GM23338 (cell line): ENCODE results near the gene KLHL22. TPM values are rescaled to one million over a fixed set of nuclear protein-coding genes. Genes with fewer than 3 reads are reported as not detected.

ENCODE experiments used
- ATAC-seq: fragments of 200-7000 bp; cut with Tn5 transposase; 3 replicates; pipeline ENCODE4 v1.9.1; 2020
- DNase-seq: peaks from one replicate; pipeline ENCODE4 v3.0.0-alpha.2; 2015; ENCODE audit warnings: low spot score
- H2AFZ ChIP-seq: fragments of 200-600 bp; sonication (generic); 2 replicates; pipeline ENCODE4 v1.8.0; 2016; ENCODE audit warnings: antibody characterized with exemption, mild to moderate bottlenecking, moderate library complexity
- H3F3A ChIP-seq: fragments of 200-600 bp; sonication (generic); replicated peaks from 2 replicates; pipeline ENCODE4 v1.8.0; 2017; ENCODE audit warnings: antibody characterized with exemption, mixed run types, low read depth
- H3K27ac ChIP-seq: fragments of 200-600 bp; sonication (generic); 2 replicates; pipeline ENCODE4 v1.6.1; 2016; ENCODE audit warnings: low read depth
- H3K27me3 ChIP-seq: fragments of 200-600 bp; sonication (generic); 2 replicates; pipeline ENCODE4 v1.8.0; 2016; ENCODE audit warnings: mild to moderate bottlenecking, mixed run types, moderate library complexity; ENCODE audit not compliant: insufficient read depth
- H3K36me3 ChIP-seq: fragments of 200-600 bp; sonication (generic); 2 replicates; pipeline ENCODE4 v1.8.0; 2016; ENCODE audit warnings: mild to moderate bottlenecking; ENCODE audit not compliant: insufficient read depth
- H3K4me1 ChIP-seq: fragments of 200-600 bp; sonication (generic); 2 replicates; pipeline ENCODE4 v1.8.0; 2016; ENCODE audit warnings: mild to moderate bottlenecking, moderate library complexity; ENCODE audit not compliant: insufficient read depth
- H3K4me2 ChIP-seq: fragments of 200-600 bp; sonication (generic); 2 replicates; pipeline ENCODE4 v1.7.1; 2017; ENCODE audit warnings: mixed run types
- H3K4me3 ChIP-seq: fragments of 200-600 bp; sonication (generic); 2 replicates; pipeline ENCODE4 v1.6.1; 2016; ENCODE audit warnings: mixed run types
- H3K79me2 ChIP-seq: fragments of 200-600 bp; sonication (generic); replicated peaks from 2 replicates; pipeline ENCODE4 v1.8.0; 2017; ENCODE audit warnings: mild to moderate bottlenecking; ENCODE audit not compliant: insufficient read depth
- H3K9me2 ChIP-seq: fragments of 200-600 bp; sonication (generic); 2 replicates; pipeline ENCODE4 v1.8.0; 2017; ENCODE audit not compliant: insufficient read depth
- H4K20me1 ChIP-seq: fragments of 200-600 bp; sonication (generic); replicated peaks from 2 replicates; pipeline ENCODE4 v1.8.0; 2017; ENCODE audit warnings: mild to moderate bottlenecking; ENCODE audit not compliant: insufficient read depth
- H3K27ac Mint-ChIP-seq: 2 replicates; pipeline ENCODE4 v1.8.0; 2020; ENCODE audit warnings: inconsistent platforms, mild to moderate bottlenecking, moderate library complexity, mixed read lengths
- H3K27me3 Mint-ChIP-seq: 3 replicates; pipeline ENCODE4 v1.8.0; 2022; ENCODE audit warnings: low read depth, mild to moderate bottlenecking, moderate library complexity, mixed read lengths, inconsistent platforms; ENCODE audit not compliant: insufficient read depth, poor library complexity
- H3K36me3 Mint-ChIP-seq: 3 replicates; pipeline ENCODE4 v1.8.0; 2021; ENCODE audit warnings: low read depth, mild to moderate bottlenecking, inconsistent platforms, moderate library complexity, mixed read lengths
- H3K4me1 Mint-ChIP-seq: 3 replicates; pipeline ENCODE4 v1.8.0; 2020; ENCODE audit warnings: mild to moderate bottlenecking, inconsistent platforms, mixed read lengths
- H3K4me3 Mint-ChIP-seq: 3 replicates; pipeline ENCODE4 v1.8.0; 2021; ENCODE audit warnings: moderate library complexity, mild to moderate bottlenecking, inconsistent platforms, mixed read lengths
- H3K9me3 Mint-ChIP-seq: 3 replicates; pipeline ENCODE4 v1.8.0; 2020; ENCODE audit warnings: moderate library complexity, mild to moderate bottlenecking, inconsistent platforms, mixed read lengths
- CREB1 ChIP-seq: fragments of 250-450 bp; sonication (Bioruptor Pico); IDR thresholded peaks from 2 replicates; pipeline ENCODE4 v1.5.0; 2020; ENCODE audit warnings: low read depth, mild to moderate bottlenecking, moderate library complexity
- EZH2 ChIP-seq: fragments of 200-600 bp; sonication (generic); IDR thresholded peaks from one replicate; pipeline ENCODE4 v1.8.0; 2017; ENCODE audit warnings: antibody characterized with exemption, mild to moderate bottlenecking, low read depth; ENCODE audit not compliant: unreplicated experiment
- EZH2phosphoT487 ChIP-seq: fragments of 200-600 bp; sonication (generic); IDR thresholded peaks from one replicate; pipeline ENCODE4 v1.8.1; 2018; ENCODE audit warnings: antibody characterized with exemption; ENCODE audit not compliant: unreplicated experiment
- NANOG ChIP-seq: IDR thresholded peaks from 2 replicates; pipeline ENCODE4 v1.6.1; 2016; ENCODE audit warnings: antibody characterized with exemption, borderline replicate concordance
- POLR2AphosphoS5 ChIP-seq: IDR thresholded peaks from 2 replicates; pipeline ENCODE4 v1.6.1; 2016; ENCODE audit warnings: antibody characterized with exemption, low read depth
- STAT1 ChIP-seq: IDR thresholded peaks from one replicate; pipeline ENCODE4 v1.6.1; 2016; ENCODE audit warnings: antibody characterized with exemption; ENCODE audit not compliant: unreplicated experiment
- ZNF331 ChIP-seq: fragments of 250-450 bp; sonication (Bioruptor Pico); IDR thresholded peaks from 2 replicates; pipeline ENCODE4 v1.5.0; 2020; ENCODE audit warnings: low read depth, mild to moderate bottlenecking, moderate library complexity
- polyA plus RNA-seq: library from polyadenylated mRNA; unstranded; fragments of >200 nt; fragmentation: Nextera tagmentation; extraction: Ambion mirVana; gene quantifications from 2 replicates; pipeline ENCODE4 v1.2.1, GENCODE V29; 2016
- total RNA-seq: library from RNA; depleted of rRNA; stranded (reverse); fragments of >200 nt; shearing (Covaris generic); gene quantifications from 2 replicates; pipeline ENCODE4 v1.2.3, GENCODE V29; 2014
- TF ChIP-seq, protein P1 (sequence below): fragments of 250-450 bp; sonication (Bioruptor Pico); IDR thresholded peaks from 2 replicates; pipeline ENCODE4 v1.5.0; 2020; ENCODE audit warnings: mild to moderate bottlenecking, moderate library complexity
- TF ChIP-seq, protein P2 (sequence below), 2 experiments: fragments of 200-600 bp in 1 of 2; sonication (generic) in 1 of 2; conservative IDR thresholded peaks; 2 replicates each; pipeline versions ENCODE4 v1.5.1 to v1.6.1; 2016 to 2017; ENCODE audit warnings: antibody characterized with exemption in 2 of 2, low read depth in 2 of 2, mild to moderate bottlenecking in 2 of 2, moderate library complexity in 1 of 2

Gene KLHL22
- total and polyA plus RNA-seq, 2 experiments from 2014 or later: 2.4 to 16.0 TPM

DNA sequence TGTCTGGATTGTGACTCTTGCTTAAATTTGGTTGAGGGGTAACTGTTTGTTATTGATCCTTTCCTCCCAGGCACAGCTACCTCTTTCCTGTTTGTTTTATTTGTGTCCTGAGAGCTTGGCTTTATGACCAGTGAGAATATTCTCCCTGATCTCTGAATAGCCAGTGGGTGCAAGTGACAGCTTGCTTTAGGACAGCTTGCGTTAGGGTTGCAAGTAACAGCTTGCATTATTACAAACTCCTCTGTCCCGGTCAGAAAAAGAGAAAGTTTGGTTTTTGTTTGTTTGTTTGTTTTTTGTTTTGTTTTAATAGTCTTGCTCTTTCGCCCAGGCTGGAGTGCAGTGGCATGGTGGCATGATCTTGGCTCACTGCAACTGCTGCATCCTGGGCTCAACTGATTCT lies 3.3 kb upstream of the KLHL22 start (continued):
- TF ChIP-seq, protein P1, sequence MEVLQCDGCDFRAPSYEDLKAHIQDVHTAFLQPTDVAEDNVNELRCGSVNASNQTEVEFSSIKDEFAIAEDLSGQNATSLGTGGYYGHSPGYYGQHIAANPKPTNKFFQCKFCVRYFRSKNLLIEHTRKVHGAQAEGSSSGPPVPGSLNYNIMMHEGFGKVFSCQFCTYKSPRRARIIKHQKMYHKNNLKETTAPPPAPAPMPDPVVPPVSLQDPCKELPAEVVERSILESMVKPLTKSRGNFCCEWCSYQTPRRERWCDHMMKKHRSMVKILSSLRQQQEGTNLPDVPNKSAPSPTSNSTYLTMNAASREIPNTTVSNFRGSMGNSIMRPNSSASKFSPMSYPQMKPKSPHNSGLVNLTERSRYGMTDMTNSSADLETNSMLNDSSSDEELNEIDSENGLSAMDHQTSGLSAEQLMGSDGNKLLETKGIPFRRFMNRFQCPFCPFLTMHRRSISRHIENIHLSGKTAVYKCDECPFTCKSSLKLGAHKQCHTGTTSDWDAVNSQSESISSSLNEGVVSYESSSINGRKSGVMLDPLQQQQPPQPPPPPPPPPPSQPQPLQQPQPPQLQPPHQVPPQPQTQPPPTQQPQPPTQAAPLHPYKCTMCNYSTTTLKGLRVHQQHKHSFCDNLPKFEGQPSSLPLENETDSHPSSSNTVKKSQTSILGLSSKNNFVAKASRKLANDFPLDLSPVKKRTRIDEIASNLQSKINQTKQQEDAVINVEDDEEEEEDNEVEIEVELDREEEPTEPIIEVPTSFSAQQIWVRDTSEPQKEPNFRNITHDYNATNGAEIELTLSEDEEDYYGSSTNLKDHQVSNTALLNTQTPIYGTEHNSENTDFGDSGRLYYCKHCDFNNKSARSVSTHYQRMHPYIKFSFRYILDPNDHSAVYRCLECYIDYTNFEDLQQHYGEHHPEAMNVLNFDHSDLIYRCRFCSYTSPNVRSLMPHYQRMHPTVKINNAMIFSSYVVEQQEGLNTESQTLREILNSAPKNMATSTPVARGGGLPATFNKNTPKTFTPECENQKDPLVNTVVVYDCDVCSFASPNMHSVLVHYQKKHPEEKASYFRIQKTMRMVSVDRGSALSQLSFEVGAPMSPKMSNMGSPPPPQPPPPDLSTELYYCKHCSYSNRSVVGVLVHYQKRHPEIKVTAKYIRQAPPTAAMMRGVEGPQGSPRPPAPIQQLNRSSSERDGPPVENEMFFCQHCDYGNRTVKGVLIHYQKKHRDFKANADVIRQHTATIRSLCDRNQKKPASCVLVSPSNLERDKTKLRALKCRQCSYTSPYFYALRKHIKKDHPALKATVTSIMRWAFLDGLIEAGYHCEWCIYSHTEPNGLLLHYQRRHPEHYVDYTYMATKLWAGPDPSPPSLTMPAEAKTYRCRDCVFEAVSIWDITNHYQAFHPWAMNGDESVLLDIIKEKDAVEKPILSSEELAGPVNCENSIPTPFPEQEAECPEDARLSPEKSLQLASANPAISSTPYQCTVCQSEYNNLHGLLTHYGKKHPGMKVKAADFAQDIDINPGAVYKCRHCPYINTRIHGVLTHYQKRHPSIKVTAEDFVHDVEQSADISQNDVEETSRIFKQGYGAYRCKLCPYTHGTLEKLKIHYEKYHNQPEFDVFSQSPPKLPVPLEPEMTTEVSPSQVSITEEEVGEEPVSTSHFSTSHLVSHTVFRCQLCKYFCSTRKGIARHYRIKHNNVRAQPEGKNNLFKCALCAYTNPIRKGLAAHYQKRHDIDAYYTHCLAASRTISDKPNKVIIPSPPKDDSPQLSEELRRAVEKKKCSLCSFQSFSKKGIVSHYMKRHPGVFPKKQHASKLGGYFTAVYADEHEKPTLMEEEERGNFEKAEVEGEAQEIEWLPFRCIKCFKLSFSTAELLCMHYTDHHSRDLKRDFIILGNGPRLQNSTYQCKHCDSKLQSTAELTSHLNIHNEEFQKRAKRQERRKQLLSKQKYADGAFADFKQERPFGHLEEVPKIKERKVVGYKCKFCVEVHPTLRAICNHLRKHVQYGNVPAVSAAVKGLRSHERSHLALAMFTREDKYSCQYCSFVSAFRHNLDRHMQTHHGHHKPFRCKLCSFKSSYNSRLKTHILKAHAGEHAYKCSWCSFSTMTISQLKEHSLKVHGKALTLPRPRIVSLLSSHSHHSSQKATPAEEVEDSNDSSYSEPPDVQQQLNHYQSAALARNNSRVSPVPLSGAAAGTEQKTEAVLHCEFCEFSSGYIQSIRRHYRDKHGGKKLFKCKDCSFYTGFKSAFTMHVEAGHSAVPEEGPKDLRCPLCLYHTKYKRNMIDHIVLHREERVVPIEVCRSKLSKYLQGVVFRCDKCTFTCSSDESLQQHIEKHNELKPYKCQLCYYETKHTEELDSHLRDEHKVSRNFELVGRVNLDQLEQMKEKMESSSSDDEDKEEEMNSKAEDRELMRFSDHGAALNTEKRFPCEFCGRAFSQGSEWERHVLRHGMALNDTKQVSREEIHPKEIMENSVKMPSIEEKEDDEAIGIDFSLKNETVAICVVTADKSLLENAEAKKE (CRISPR knock-in tag): no peak
- TF ChIP-seq EZH2phosphoT487 (no peak), STAT1 (no peak), EZH2 (no peak), POLR2AphosphoS5 (no peak)

DNA sequence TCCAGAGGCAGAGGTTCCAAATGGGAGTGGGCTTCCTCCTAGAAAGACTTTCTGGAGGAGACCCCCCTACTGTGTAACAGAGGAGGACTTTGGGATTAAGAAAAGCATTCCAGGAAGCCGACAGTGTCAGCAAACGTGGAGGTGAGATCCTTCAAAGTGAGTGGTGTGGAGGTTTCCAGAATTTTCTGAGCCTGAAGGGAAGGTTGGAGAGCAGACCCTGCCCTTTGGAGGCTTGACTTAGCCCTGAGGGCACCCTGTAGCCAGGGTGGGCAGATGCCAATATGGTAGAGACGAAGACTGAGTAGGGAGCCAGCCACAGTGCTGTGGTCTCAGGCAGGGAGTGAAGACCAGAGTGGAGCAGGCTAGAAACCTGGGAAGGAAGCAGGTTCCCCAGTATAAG lies 1.8 kb upstream of the KLHL22 start:
- Histone ChIP-seq H3K4me3 (peak overlapping the region; percentile 69; the same call in 1 of the 2 replicates), H3K27me3 (peaks cover 23% of the 10 kb centered on the region), H3K79me2 (0 out of 2 replicates have a peak, but pooled peaks cover 7% of the 10 kb centered on the region), H4K20me1 (no peaks in the 10 kb centered on the region; the same call in none of the 2 replicates), H3K27ac (no peak overlapping the region), H3K4me2 (peak overlapping the region; percentile 90), H3K36me3 (peaks cover 3% of the 10 kb centered on the region; the same call in 1 of the 2 replicates), H2AFZ (no peak overlapping the region), H3F3A (0 out of 2 replicates have a peak, but pooled peaks cover 4% of the 10 kb centered on the region), H3K4me1 (peaks cover 11% of the 10 kb centered on the region), H3K9me2 (no peaks in the 10 kb centered on the region)
- Mint-ChIP-seq H3K9me3 (no peaks in the 10 kb centered on the region), H3K36me3 (peaks cover 10% of the 10 kb centered on the region), H3K4me1 (peaks cover 14% of the 10 kb centered on the region), H3K4me3 (peak overlapping the region; percentile 94), H3K27me3 (peaks cover 30% of the 10 kb centered on the region), H3K27ac (no peak overlapping the region)
- no peak for DNase-seq
- no peak for ATAC-seq
- TF ChIP-seq ZNF331 (CRISPR knock-in tag) (no peak), CREB1 (CRISPR knock-in tag) (no peak), NANOG (no peak), POLR2AphosphoS5 (no peak), STAT1 (no peak)
- TF ChIP-seq, protein P2, sequence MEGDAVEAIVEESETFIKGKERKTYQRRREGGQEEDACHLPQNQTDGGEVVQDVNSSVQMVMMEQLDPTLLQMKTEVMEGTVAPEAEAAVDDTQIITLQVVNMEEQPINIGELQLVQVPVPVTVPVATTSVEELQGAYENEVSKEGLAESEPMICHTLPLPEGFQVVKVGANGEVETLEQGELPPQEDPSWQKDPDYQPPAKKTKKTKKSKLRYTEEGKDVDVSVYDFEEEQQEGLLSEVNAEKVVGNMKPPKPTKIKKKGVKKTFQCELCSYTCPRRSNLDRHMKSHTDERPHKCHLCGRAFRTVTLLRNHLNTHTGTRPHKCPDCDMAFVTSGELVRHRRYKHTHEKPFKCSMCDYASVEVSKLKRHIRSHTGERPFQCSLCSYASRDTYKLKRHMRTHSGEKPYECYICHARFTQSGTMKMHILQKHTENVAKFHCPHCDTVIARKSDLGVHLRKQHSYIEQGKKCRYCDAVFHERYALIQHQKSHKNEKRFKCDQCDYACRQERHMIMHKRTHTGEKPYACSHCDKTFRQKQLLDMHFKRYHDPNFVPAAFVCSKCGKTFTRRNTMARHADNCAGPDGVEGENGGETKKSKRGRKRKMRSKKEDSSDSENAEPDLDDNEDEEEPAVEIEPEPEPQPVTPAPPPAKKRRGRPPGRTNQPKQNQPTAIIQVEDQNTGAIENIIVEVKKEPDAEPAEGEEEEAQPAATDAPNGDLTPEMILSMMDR (conservative IDR thresholded peaks at IDR 0.05; ENCODE audit: low read depth in 2 of 2): no peak
